ENCODE data around the gene ELAC1.
A peak's percentile ranks its signal among the peaks of the same experiment; 100 is the strongest.

Gene ELAC1

GRCh38 chr18:51017140-51017879, 49.5 kb downstream of the ELAC1 start:
- Histone ChIP-seq H3K36me3 (ENCODE audit: insufficient read depth, low read length) (0 out of 2 replicates have a peak, but pooled peaks cover 2% of the 10 kb centered on the region), H3K4me3 (ENCODE audit: low read depth, low read length) (no peak overlapping the region), H3K79me2 (ENCODE audit: control insufficient read depth, insufficient read depth, low read length, unreplicated experiment) (no peaks in the 10 kb centered on the region), H3K27me3 (ENCODE audit: insufficient read depth, low read length) (no peaks in the 10 kb centered on the region), H3K4me1 (ENCODE audit: control insufficient read depth, insufficient read depth, low read length, unreplicated experiment) (no peaks in the 10 kb centered on the region), H3K27ac (ENCODE audit: low read depth, low read length) (no peak overlapping the region), H2AFZ (ENCODE audit: low read length, unreplicated experiment) (no peak overlapping the region)

GRCh38 chr18:51020536-51020935, 52.7 kb downstream of the ELAC1 start:
- Histone ChIP-seq H3K4me3 (ENCODE audit: low read depth, low read length) (no peak overlapping the region), H3K4me1 (ENCODE audit: control insufficient read depth, insufficient read depth, low read length, unreplicated experiment) (no peaks in the 10 kb centered on the region), H3K79me2 (ENCODE audit: control insufficient read depth, insufficient read depth, low read length, unreplicated experiment) (peaks cover 3% of the 10 kb centered on the region), H3K36me3 (ENCODE audit: insufficient read depth, low read length) (peaks cover 17% of the 10 kb centered on the region), H2AFZ (ENCODE audit: low read length, unreplicated experiment) (no peak overlapping the region), H3K27me3 (ENCODE audit: insufficient read depth, low read length) (no peaks in the 10 kb centered on the region), H3K27ac (ENCODE audit: low read depth, low read length) (no peak overlapping the region)

GRCh38 chr18:51021226-51021965, 53.6 kb downstream of the ELAC1 start:
- Histone ChIP-seq H3K27me3 (ENCODE audit: insufficient read depth, low read length) (no peaks in the 10 kb centered on the region), H3K4me1 (ENCODE audit: control insufficient read depth, insufficient read depth, low read length, unreplicated experiment) (no peaks in the 10 kb centered on the region), H2AFZ (ENCODE audit: low read length, unreplicated experiment) (no peak overlapping the region), H3K36me3 (ENCODE audit: insufficient read depth, low read length) (peaks cover 24% of the 10 kb centered on the region), H3K4me3 (ENCODE audit: low read depth, low read length) (no peak overlapping the region), H3K27ac (ENCODE audit: low read depth, low read length) (no peak overlapping the region), H3K79me2 (ENCODE audit: control insufficient read depth, insufficient read depth, low read length, unreplicated experiment) (peaks cover 3% of the 10 kb centered on the region)

GRCh38 chr18:51025512-51025911, 57.7 kb downstream of the ELAC1 start:
- H3K27ac ChIP-seq (ENCODE audit: low read depth, low read length): no peak overlapping the region
- no peaks in the 10 kb centered on the region for H3K27me3 ChIP-seq (ENCODE audit: insufficient read depth, low read length)
- H3K4me1 ChIP-seq (ENCODE audit: control insufficient read depth, insufficient read depth, low read length, unreplicated experiment): peaks cover 13% of the 10 kb centered on the region
- no peak overlapping the region for H2AFZ ChIP-seq (ENCODE audit: low read length, unreplicated experiment)
- no peak overlapping the region for H3K4me3 ChIP-seq (ENCODE audit: low read depth, low read length)
- H3K36me3 ChIP-seq (ENCODE audit: insufficient read depth, low read length): peaks cover 24% of the 10 kb centered on the region
- H3K79me2 ChIP-seq (ENCODE audit: control insufficient read depth, insufficient read depth, low read length, unreplicated experiment): peaks cover 27% of the 10 kb centered on the region

GRCh38 chr18:51028201-51028805, 60.5 kb downstream of the ELAC1 start:
- Histone ChIP-seq H3K36me3 (ENCODE audit: insufficient read depth, low read length) (peaks cover 23% of the 10 kb centered on the region), H3K27ac (ENCODE audit: low read depth, low read length) (no peak overlapping the region), H3K4me1 (ENCODE audit: control insufficient read depth, insufficient read depth, low read length, unreplicated experiment) (peaks cover 21% of the 10 kb centered on the region), H3K27me3 (ENCODE audit: insufficient read depth, low read length) (no peaks in the 10 kb centered on the region), H3K79me2 (ENCODE audit: control insufficient read depth, insufficient read depth, low read length, unreplicated experiment) (peaks cover 54% of the 10 kb centered on the region), H2AFZ (ENCODE audit: low read length, unreplicated experiment) (no peak overlapping the region), H3K4me3 (ENCODE audit: low read depth, low read length) (peak overlapping the region; percentile 99; the same call in 1 of the 2 replicates)

- peak overlapping the region; percentile 99 for H2AFZ ChIP-seq (ENCODE audit: low read length, unreplicated experiment)
- H3K36me3 ChIP-seq (ENCODE audit: insufficient read depth, low read length): peaks cover 17% of the 10 kb centered on the region
- H3K4me3 ChIP-seq (ENCODE audit: low read depth, low read length): peak overlapping the region; percentile 99
- H3K27me3 ChIP-seq (ENCODE audit: insufficient read depth, low read length): no peaks in the 10 kb centered on the region
- H3K79me2 ChIP-seq (ENCODE audit: control insufficient read depth, insufficient read depth, low read length, unreplicated experiment): peaks cover 65% of the 10 kb centered on the region
- H3K27ac ChIP-seq (ENCODE audit: low read depth, low read length): peak overlapping the region; percentile 88
- peaks cover 21% of the 10 kb centered on the region for H3K4me1 ChIP-seq (ENCODE audit: control insufficient read depth, insufficient read depth, low read length, unreplicated experiment)
Measured at GRCh38 chr18:51029378-51029693, 61.5 kb downstream of the ELAC1 start.

- Histone ChIP-seq H3K27ac (ENCODE audit: low read depth, low read length) (peak within 1 kb of the TSS; percentile 88), H3K27me3 (ENCODE audit: insufficient read depth, low read length) (no peaks in the 10 kb centered on the region), H3K79me2 (ENCODE audit: control insufficient read depth, insufficient read depth, low read length, unreplicated experiment) (peaks cover 71% of the 10 kb centered on the region)
Measured at GRCh38 chr18:51029694-51030536, 62.1 kb downstream of the ELAC1 start, which contains the start of gene SMAD4. SMAD4 (plus strand) TSS chr18:51030213; CDS start chr18:51047047, 16,834 bp downstream.

GRCh38 chr18:51030537-51031258, 62.9 kb downstream of the ELAC1 start:
- Histone ChIP-seq H2AFZ (ENCODE audit: low read length, unreplicated experiment) (peak overlapping the region; percentile 90), H3K27me3 (ENCODE audit: insufficient read depth, low read length) (no peaks in the 10 kb centered on the region), H3K27ac (ENCODE audit: low read depth, low read length) (peak overlapping the region; percentile 88), H3K36me3 (ENCODE audit: insufficient read depth, low read length) (peaks cover 6% of the 10 kb centered on the region; the same call in 1 of the 2 replicates), H3K4me3 (ENCODE audit: low read depth, low read length) (peak overlapping the region; percentile 99), H3K4me1 (ENCODE audit: control insufficient read depth, insufficient read depth, low read length, unreplicated experiment) (peaks cover 24% of the 10 kb centered on the region), H3K79me2 (ENCODE audit: control insufficient read depth, insufficient read depth, low read length, unreplicated experiment) (peaks cover 75% of the 10 kb centered on the region)

More at GRCh38 chr18:51029694-51030536, 62.1 kb downstream of the ELAC1 start, which contains the start of gene SMAD4:
- peak within 1 kb of the TSS; percentile 99 for H3K4me3 ChIP-seq (ENCODE audit: low read depth, low read length)
- H3K4me1 ChIP-seq (ENCODE audit: control insufficient read depth, insufficient read depth, low read length, unreplicated experiment): peaks cover 22% of the 10 kb centered on the region
- peaks cover 14% of the 10 kb centered on the region; the same call in 1 of the 2 replicates for H3K36me3 ChIP-seq (ENCODE audit: insufficient read depth, low read length)
- H2AFZ ChIP-seq (ENCODE audit: low read length, unreplicated experiment): peak within 1 kb of the TSS; percentile 99

- H3K79me2 ChIP-seq (ENCODE audit: control insufficient read depth, insufficient read depth, low read length, unreplicated experiment): peaks cover 90% of the 10 kb centered on the region
- H3K27me3 ChIP-seq (ENCODE audit: insufficient read depth, low read length): no peaks in the 10 kb centered on the region
- 0 out of 2 replicates have a peak overlapping the region, but pooled peaks have one; percentile 4 for H3K27ac ChIP-seq (ENCODE audit: low read depth, low read length)
- peak overlapping the region; percentile 99 for H3K4me3 ChIP-seq (ENCODE audit: low read depth, low read length)
- H2AFZ ChIP-seq (ENCODE audit: low read length, unreplicated experiment): no peak overlapping the region
- H3K4me1 ChIP-seq (ENCODE audit: control insufficient read depth, insufficient read depth, low read length, unreplicated experiment): peaks cover 33% of the 10 kb centered on the region
- H3K36me3 ChIP-seq (ENCODE audit: insufficient read depth, low read length): no peaks in the 10 kb centered on the region
Measured at GRCh38 chr18:51032193-51032592, 64.4 kb downstream of the ELAC1 start.

Data from ACC112 (cell line).